Activated T-cell treated with anti-CD3 and anti-CD28 coated beads, Interleukin-2, amount 50 U/mL, for 72 hours (primary cell): ENCODE data around the gene RHOV. TPM values are rescaled to one million over a fixed set of nuclear protein-coding genes. Genes with fewer than 3 reads are reported as not detected.

ENCODE experiments used
- ATAC-seq, 2 donors: fragments of 150-1000 bp; cut with Tn5 transposase; replicated peaks in 1 of 2; 2 replicates each; pipeline ENCODE4 v1.10.0; 2021; ENCODE audit warnings: moderate library complexity in 2 of 2, mild to moderate bottlenecking in 1 of 2
- DNase-seq, 2 donors: peaks; one replicate each; pipeline ENCODE4 v3.0.0; 2021 to 2022; ENCODE audit warnings: mixed read lengths in 1 of 2
- H3K27ac Mint-ChIP-seq: one replicate; pipeline ENCODE4 v1.8.0; 2022; ENCODE audit warnings: mild to moderate bottlenecking, moderate library complexity, mixed read lengths
- H3K27me3 Mint-ChIP-seq: one replicate; pipeline ENCODE4 v1.8.0; 2022; ENCODE audit warnings: low read depth, mixed read lengths
- H3K36me3 Mint-ChIP-seq, 2 donors: one replicate each; pipeline ENCODE4 v1.8.0; 2022; ENCODE audit warnings: mixed read lengths in 2 of 2, mild to moderate bottlenecking in 1 of 2; ENCODE audit not compliant: insufficient read depth in 2 of 2
- H3K4me1 Mint-ChIP-seq: one replicate; pipeline ENCODE4 v1.8.0; 2022; ENCODE audit warnings: low read depth, mixed read lengths
- H3K4me3 Mint-ChIP-seq, 2 donors: one replicate each; pipeline ENCODE4 v1.8.0; 2022; ENCODE audit warnings: mild to moderate bottlenecking in 2 of 2, mixed read lengths in 2 of 2, moderate library complexity in 2 of 2
- H3K9me3 Mint-ChIP-seq, 2 donors: one replicate each; pipeline ENCODE4 v1.8.0; 2022; ENCODE audit warnings: mixed read lengths in 2 of 2
- total RNA-seq, 2 donors: library from RNA; stranded (reverse); gene quantifications; one replicate each; pipeline ENCODE4 v1.2.3, GENCODE V29; 2022

RHOV gene
- total RNA-seq, 2 donors from 2014 or later, result 0.14 to 0.23 TPM

GRCh38 chr15:40841741-40842140, 32.3 kb downstream of the RHOV start:
- Mint-ChIP-seq H3K4me3 (no peak overlapping the region), H3K9me3 (no peaks in the 10 kb centered on the region), H3K4me1 (peaks cover 25% of the 10 kb centered on the region), H3K36me3 (peaks cover 2 to 3% of the 10 kb centered on the region in 2 donors), H3K27me3 (peaks cover 14% of the 10 kb centered on the region), H3K27ac (no peak overlapping the region)
- ATAC-seq (no peak), DNase-seq (no peak)

- Mint-ChIP-seq H3K4me3 (no peak overlapping the region), H3K27me3 (peaks cover 9% of the 10 kb centered on the region), H3K4me1 (peaks cover 6% of the 10 kb centered on the region)
These were observed 35.3 kb downstream of the RHOV start for GRCh38 chr15:40838756-40839155.

GRCh38 chr15:40836020-40836419, 38.0 kb downstream of the RHOV start:
- Mint-ChIP-seq H3K27ac (no peak overlapping the region), H3K36me3 (no peaks in the 10 kb centered on the region), H3K4me1 (no peaks in the 10 kb centered on the region), H3K4me3 (no peak overlapping the region), H3K27me3 (no peaks in the 10 kb centered on the region), H3K9me3 (no peaks in the 10 kb centered on the region)
- DNase-seq (no peak), ATAC-seq (no peak)

More at GRCh38 chr15:40838756-40839155, 35.3 kb downstream of the RHOV start:
- no peak for DNase-seq
- Mint-ChIP-seq H3K36me3 (no peaks in the 10 kb centered on the region), H3K27ac (no peak overlapping the region), H3K9me3 (no peaks in the 10 kb centered on the region)
- no peak for ATAC-seq

- no peaks in the 10 kb centered on the region for H3K27me3 Mint-ChIP-seq
These were observed 41.1 kb downstream of the RHOV start for GRCh38 chr15:40832903-40833302.

GRCh38 chr15:40831861-40832260, 42.2 kb downstream of the RHOV start:
- no peak for ATAC-seq
- no peaks in the 10 kb centered on the region for H3K4me1 Mint-ChIP-seq
- no peak for DNase-seq
- no peaks in the 10 kb centered on the region for H3K27me3 Mint-ChIP-seq
- no peak overlapping the region for H3K27ac Mint-ChIP-seq
- no peaks in the 10 kb centered on the region for H3K36me3 Mint-ChIP-seq
- H3K4me3 Mint-ChIP-seq, result no peak overlapping the region
- no peaks in the 10 kb centered on the region for H3K9me3 Mint-ChIP-seq

More at GRCh38 chr15:40832903-40833302, 41.1 kb downstream of the RHOV start:
- Mint-ChIP-seq H3K27ac (no peak overlapping the region), H3K9me3 (no peaks in the 10 kb centered on the region), H3K36me3 (no peaks in the 10 kb centered on the region), H3K4me3 (no peak overlapping the region), H3K4me1 (no peaks in the 10 kb centered on the region)
- DNase-seq, result no peak
- no peak for ATAC-seq

GRCh38 chr15:40830884-40831283, 43.1 kb downstream of the RHOV start:
- no peak for DNase-seq
- H3K36me3 Mint-ChIP-seq, result no peaks in the 10 kb centered on the region

GRCh38 chr15:40829115-40829514, 44.9 kb downstream of the RHOV start:
- no peak for ATAC-seq
- Mint-ChIP-seq H3K36me3 (no peaks in the 10 kb centered on the region), H3K9me3 (no peaks in the 10 kb centered on the region)

More at GRCh38 chr15:40830884-40831283, 43.1 kb downstream of the RHOV start:
- no peak for ATAC-seq
- Mint-ChIP-seq H3K4me1 (no peaks in the 10 kb centered on the region), H3K27ac (no peak overlapping the region), H3K4me3 (no peak overlapping the region), H3K9me3 (no peaks in the 10 kb centered on the region), H3K27me3 (no peaks in the 10 kb centered on the region)

GRCh38 chr15:40828447-40829036, 45.5 kb downstream of the RHOV start, which contains the start of gene PPP1R14D:
Gene PPP1R14D (minus strand): TSS chr15:40828708. CDS start chr15:40828641, 67 bp downstream.
- no peak for DNase-seq
- H3K27ac Mint-ChIP-seq, result no peak within 1 kb of the TSS
- ATAC-seq, result no peak

More at GRCh38 chr15:40829115-40829514, 44.9 kb downstream of the RHOV start:
- DNase-seq, result no peak
- no peak overlapping the region for H3K27ac Mint-ChIP-seq
- H3K4me3 Mint-ChIP-seq, result no peak overlapping the region
- H3K4me1 Mint-ChIP-seq, result no peaks in the 10 kb centered on the region
- no peaks in the 10 kb centered on the region for H3K27me3 Mint-ChIP-seq

GRCh38 chr15:40826423-40827075, 47.5 kb downstream of the RHOV start:
- Mint-ChIP-seq H3K27me3 (no peaks in the 10 kb centered on the region), H3K27ac (no peak overlapping the region), H3K4me1 (no peaks in the 10 kb centered on the region), H3K4me3 (no peak overlapping the region), H3K9me3 (no peaks in the 10 kb centered on the region), H3K36me3 (no peaks in the 10 kb centered on the region)
- DNase-seq (no peak), ATAC-seq (no peak)

More at GRCh38 chr15:40828447-40829036, 45.5 kb downstream of the RHOV start, which contains the start of gene PPP1R14D:
- no peaks in the 10 kb centered on the region for H3K36me3 Mint-ChIP-seq
- no peaks in the 10 kb centered on the region for H3K9me3 Mint-ChIP-seq
- no peaks in the 10 kb centered on the region for H3K27me3 Mint-ChIP-seq
- no peaks in the 10 kb centered on the region for H3K4me1 Mint-ChIP-seq
- H3K4me3 Mint-ChIP-seq, result no peak within 1 kb of the TSS

GRCh38 chr15:40825661-40826422, 48.2 kb downstream of the RHOV start:
- ATAC-seq (no peak), DNase-seq (no peak)
- no peaks in the 10 kb centered on the region for H3K27me3 Mint-ChIP-seq
- H3K4me1 Mint-ChIP-seq, result no peaks in the 10 kb centered on the region
- H3K4me3 Mint-ChIP-seq, result no peak overlapping the region
- H3K36me3 Mint-ChIP-seq, result no peaks in the 10 kb centered on the region
- H3K27ac Mint-ChIP-seq, result no peak overlapping the region
- no peaks in the 10 kb centered on the region for H3K9me3 Mint-ChIP-seq

GRCh38 chr15:40823572-40824343, 50.3 kb downstream of the RHOV start:
- peak overlapping the region; percentile 50 for H3K27ac Mint-ChIP-seq
- H3K4me3 Mint-ChIP-seq, result no peak overlapping the region
- no peaks in the 10 kb centered on the region for H3K36me3 Mint-ChIP-seq
- no peaks in the 10 kb centered on the region for H3K9me3 Mint-ChIP-seq
- no peak for DNase-seq
- ATAC-seq, result peak; percentile 66 to 87
- H3K27me3 Mint-ChIP-seq, result no peaks in the 10 kb centered on the region
- H3K4me1 Mint-ChIP-seq, result no peaks in the 10 kb centered on the region
